ENCODE measurements around the gene PSPH.

GRCh38 chr7:55996856-55997500, 54.3 kb downstream of the PSPH start:
- TF ChIP-seq IRF3 (IDR thresholded peaks at IDR 0.05; ENCODE audit: low read depth, low read length) (no peak), JUND (IDR thresholded peaks at IDR 0.05) (no peak), MXI1 (IDR thresholded peaks at IDR 0.05; ENCODE audit: low read depth, low read length) (no peak), CTCF (IDR thresholded peaks at IDR 0.05) (no peak), EP300 (IDR thresholded peaks at IDR 0.05; ENCODE audit: borderline replicate concordance in 1 of 2, low read depth in 1 of 2, low read length in 1 of 2) (no peak), TAF1 (IDR thresholded peaks at IDR 0.05; ENCODE audit: borderline replicate concordance, low read depth, low read length) (no peak), RFX5 (IDR thresholded peaks at IDR 0.05; ENCODE audit: low read length) (no peak), ELF1 (IDR thresholded peaks at IDR 0.05) (no peak)
